HL-60 (cell line): ENCODE results near the gene COMMD10.

Experiments
- DNase-seq, 2 experiments: peaks; one replicate each; pipeline ENCODE4 v3.0.0-alpha.2; 2010 to 2020; ENCODE audit warnings: low read depth in 1 of 2, low spot score in 1 of 2
- H3K27ac ChIP-seq: fragments of 250-450 bp; sonication (Bioruptor Pico); replicated peaks from 2 replicates; pipeline ENCODE4 v1.5.1; 2020; ENCODE audit warnings: mild to moderate bottlenecking, moderate library complexity
- H3K27me3 ChIP-seq: fragments of 250-450 bp; sonication (Bioruptor Pico); 2 replicates; pipeline ENCODE4 v1.5.1; 2021; ENCODE audit warnings: mild to moderate bottlenecking, moderate library complexity; ENCODE audit not compliant: insufficient read depth, poor library complexity, severe bottlenecking
- H3K4me3 ChIP-seq: replicated peaks from 2 replicates; pipeline ENCODE4 v1.5.1; 2011; ENCODE audit warnings: mild to moderate bottlenecking, control low read depth, low read length; ENCODE audit not compliant: insufficient read depth
- GABPA ChIP-seq: IDR thresholded peaks from 2 replicates; pipeline ENCODE4 v1.6.1; 2012; ENCODE audit warnings: low read depth
- POLR2AphosphoS5 ChIP-seq: IDR thresholded peaks from 2 replicates; pipeline ENCODE4 v1.6.1; 2012; ENCODE audit warnings: low read depth
- REST ChIP-seq: IDR thresholded peaks from 2 replicates; pipeline ENCODE4 v1.6.1; 2012; ENCODE audit warnings: low read depth; ENCODE audit not compliant: insufficient replicate concordance
- SPI1 ChIP-seq: IDR thresholded peaks from 2 replicates; pipeline ENCODE4 v1.6.1; 2012; ENCODE audit warnings: low read depth, mild to moderate bottlenecking, borderline replicate concordance
- TF ChIP-seq, protein P1 (sequence below): IDR thresholded peaks from one replicate; pipeline ENCODE4 v1.5.1; 2011; ENCODE audit warnings: low read length, control low read depth, inconsistent platforms; ENCODE audit not compliant: insufficient read depth

Gene COMMD10

GRCh38 chr5:116242343-116242742, 157.5 kb downstream of the COMMD10 start:
- Histone ChIP-seq H3K4me3 (no peak overlapping the region), H3K27ac (no peak overlapping the region), H3K27me3 (no peaks in the 10 kb centered on the region)
- TF ChIP-seq GABPA (no peak), POLR2AphosphoS5 (no peak), SPI1 (no peak), REST (no peak)
- TF ChIP-seq, protein P1, sequence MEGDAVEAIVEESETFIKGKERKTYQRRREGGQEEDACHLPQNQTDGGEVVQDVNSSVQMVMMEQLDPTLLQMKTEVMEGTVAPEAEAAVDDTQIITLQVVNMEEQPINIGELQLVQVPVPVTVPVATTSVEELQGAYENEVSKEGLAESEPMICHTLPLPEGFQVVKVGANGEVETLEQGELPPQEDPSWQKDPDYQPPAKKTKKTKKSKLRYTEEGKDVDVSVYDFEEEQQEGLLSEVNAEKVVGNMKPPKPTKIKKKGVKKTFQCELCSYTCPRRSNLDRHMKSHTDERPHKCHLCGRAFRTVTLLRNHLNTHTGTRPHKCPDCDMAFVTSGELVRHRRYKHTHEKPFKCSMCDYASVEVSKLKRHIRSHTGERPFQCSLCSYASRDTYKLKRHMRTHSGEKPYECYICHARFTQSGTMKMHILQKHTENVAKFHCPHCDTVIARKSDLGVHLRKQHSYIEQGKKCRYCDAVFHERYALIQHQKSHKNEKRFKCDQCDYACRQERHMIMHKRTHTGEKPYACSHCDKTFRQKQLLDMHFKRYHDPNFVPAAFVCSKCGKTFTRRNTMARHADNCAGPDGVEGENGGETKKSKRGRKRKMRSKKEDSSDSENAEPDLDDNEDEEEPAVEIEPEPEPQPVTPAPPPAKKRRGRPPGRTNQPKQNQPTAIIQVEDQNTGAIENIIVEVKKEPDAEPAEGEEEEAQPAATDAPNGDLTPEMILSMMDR, result no peak
- no peak for DNase-seq

GRCh38 chr5:116248432-116248831, 163.6 kb downstream of the COMMD10 start:
- Histone ChIP-seq H3K4me3 (no peak overlapping the region), H3K27ac (no peak overlapping the region), H3K27me3 (no peaks in the 10 kb centered on the region)
- no peak for DNase-seq
- TF ChIP-seq POLR2AphosphoS5 (no peak), SPI1 (no peak)

- Histone ChIP-seq H3K27ac (no peak overlapping the region), H3K27me3 (no peaks in the 10 kb centered on the region), H3K4me3 (no peak overlapping the region)
- no peak for DNase-seq
- TF ChIP-seq SPI1 (no peak), POLR2AphosphoS5 (no peak), REST (no peak), GABPA (no peak)
- TF ChIP-seq, protein P1, result no peak
Observed at GRCh38 chr5:116249648-116250047, 164.8 kb downstream of the COMMD10 start.

- no peak for TF ChIP-seq POLR2AphosphoS5
- TF ChIP-seq GABPA, result no peak
- TF ChIP-seq, protein P1, result no peak
- no peak for TF ChIP-seq REST
- no peak for TF ChIP-seq SPI1
- H3K4me3 ChIP-seq, result no peak overlapping the region
- no peak overlapping the region for H3K27ac ChIP-seq
- no peak for DNase-seq
- no peaks in the 10 kb centered on the region for H3K27me3 ChIP-seq
Observed at GRCh38 chr5:116256717-116257116, 171.9 kb downstream of the COMMD10 start.
